Fibroblast of skin of left biceps (primary cell): ENCODE results near the gene NUB1.

Source experiments
- DNase-seq, 2 experiments: peaks; one replicate each; pipeline ENCODE4 v3.0.0-alpha.2; 2013; ENCODE audit warnings: low read depth in 2 of 2

The NUB1 gene

GRCh38 chr7:151389096-151389767 is 47.6 kb downstream of the NUB1 start:
- no peak for DNase-seq

DNA sequence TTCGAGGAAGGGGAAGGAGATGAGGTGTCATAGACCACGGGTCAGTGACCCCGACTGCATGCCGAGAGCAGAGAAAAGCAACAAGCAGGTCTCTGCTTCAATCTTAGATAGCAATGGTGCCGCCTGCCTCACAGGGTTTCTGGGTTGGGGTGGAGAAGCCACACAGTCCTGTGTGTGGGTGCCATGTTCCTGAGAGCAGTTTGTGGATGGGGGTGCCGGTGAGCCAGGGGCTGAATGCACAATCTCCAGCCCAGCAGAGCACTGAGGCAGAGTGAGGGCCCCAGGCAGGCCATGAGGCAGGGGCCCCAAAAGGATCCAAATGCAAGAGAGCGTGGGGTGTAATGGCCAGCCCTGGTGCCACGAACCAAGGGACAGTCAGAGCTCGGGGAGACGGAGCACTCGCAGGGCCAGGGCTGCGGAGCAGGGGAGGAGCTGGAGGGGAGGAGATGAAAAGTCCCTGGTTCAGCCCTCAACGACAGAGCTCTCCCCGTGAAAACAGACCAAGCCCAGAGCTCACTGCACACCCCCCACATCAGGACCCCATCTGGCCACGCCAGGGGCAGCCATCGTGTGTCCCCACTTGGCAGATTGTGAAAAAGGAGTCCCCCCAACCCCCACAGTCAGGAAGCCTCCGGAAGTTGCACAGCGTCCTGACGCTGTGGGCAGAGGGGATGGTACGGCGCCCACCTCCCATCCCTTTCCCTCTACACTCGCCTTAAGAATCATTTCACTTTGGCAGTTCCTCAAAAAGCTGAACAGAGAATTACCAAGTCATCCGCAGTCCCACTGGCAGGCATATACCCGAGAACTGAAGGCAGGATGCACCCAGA is 48.4 kb downstream of the NUB1 start:
- no peak for DNase-seq

DNA sequence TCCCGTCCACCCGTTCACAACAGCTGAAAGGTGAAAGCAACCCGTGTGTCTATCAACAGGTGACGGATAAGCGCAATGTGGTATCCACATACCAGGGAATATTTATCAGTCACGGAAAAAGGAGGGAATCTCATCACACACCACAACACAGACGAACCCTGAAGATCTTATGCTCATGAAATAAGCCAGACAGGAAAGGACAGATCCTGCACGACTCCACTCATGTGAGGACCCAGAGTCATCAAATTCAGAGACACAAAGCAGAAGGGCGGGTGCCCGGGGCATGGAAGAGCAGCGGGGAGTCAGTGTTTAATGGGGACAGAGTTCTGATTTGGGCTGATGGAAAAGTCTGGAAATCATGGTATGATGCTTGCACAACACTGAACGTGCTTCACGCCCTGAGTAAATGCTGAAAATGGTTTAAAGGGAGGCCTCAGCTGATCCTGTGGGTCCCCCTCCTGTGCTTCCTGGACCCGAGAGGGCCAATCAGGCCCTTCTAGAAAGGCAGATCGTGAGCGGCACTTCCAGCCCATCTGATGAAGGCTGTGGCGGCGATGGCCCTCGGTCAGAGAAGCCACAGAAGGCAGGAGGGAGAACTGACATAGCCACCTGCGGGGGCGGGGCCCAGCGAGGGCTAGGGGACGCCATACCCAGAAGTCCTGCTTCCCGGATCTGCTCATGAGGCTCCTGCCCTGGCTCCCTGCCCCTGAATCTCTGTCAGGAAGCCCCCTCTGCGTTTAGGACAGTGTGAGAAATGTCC is 49.2 kb downstream of the NUB1 start:
- DNase-seq = no peak

DNA sequence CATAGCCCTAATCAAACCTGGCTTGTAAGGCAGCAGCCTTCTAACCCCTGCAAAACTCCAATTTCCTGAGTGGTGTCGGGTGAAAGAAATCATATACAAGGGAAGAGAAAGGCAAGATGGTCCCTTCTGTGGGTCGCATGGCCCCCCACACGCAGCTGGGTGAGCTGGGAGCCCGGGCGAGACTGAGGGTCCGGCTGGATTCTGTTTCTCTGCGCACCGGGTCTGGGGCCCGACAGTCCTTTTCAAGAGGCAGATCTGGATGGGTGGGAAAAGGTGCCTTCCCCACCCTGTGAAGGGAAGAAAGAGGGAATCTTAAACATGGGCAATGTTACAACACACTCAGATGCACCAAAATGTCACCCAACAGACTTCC is 49.7 kb downstream of the NUB1 start:
- no peak for DNase-seq

DNA sequence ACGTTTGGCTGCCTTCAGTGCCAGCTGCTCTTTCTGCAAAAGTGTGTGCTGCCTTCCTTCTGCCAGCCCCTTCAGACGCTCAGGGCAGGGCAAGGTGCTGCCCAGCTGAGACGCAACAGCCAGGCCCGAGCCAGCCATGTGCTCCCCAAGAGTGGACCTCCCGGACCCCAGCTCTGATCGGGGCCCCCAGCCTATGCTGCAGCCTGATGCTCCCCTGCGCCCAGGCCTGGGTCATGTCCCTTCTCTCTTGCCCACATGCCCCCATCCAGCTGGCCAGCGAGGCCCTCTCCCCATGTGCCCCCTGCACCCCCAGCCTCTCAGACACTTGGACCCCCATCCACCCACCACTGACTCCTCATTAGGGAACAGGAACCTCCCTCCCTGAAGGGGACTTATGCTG is 50.4 kb downstream of the NUB1 start:
- DNase-seq = no peak

DNA sequence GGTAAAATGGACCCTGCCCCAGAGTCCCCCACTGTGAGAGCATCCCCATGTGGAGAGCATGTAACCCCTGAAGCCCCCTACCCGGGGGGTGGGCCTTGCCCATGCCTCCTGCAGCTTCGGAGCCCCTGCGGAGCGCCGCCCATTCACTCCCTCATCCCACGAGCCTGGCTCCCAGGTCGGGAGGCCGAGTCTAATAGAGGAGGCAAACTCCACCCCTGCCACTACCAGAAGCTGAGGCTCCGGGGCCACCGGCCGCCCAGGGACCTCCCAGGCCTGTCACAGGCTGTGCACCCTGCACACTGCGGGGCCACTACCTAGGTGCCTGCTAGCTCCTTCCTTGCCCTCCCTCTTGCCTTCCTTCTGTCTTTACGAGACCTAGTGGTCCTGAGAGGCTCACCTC is 50.8 kb downstream of the NUB1 start:
- no peak for DNase-seq

GRCh38 chr7:151393031-151393977 is 51.7 kb downstream of the NUB1 start:
- no peak for DNase-seq

DNA sequence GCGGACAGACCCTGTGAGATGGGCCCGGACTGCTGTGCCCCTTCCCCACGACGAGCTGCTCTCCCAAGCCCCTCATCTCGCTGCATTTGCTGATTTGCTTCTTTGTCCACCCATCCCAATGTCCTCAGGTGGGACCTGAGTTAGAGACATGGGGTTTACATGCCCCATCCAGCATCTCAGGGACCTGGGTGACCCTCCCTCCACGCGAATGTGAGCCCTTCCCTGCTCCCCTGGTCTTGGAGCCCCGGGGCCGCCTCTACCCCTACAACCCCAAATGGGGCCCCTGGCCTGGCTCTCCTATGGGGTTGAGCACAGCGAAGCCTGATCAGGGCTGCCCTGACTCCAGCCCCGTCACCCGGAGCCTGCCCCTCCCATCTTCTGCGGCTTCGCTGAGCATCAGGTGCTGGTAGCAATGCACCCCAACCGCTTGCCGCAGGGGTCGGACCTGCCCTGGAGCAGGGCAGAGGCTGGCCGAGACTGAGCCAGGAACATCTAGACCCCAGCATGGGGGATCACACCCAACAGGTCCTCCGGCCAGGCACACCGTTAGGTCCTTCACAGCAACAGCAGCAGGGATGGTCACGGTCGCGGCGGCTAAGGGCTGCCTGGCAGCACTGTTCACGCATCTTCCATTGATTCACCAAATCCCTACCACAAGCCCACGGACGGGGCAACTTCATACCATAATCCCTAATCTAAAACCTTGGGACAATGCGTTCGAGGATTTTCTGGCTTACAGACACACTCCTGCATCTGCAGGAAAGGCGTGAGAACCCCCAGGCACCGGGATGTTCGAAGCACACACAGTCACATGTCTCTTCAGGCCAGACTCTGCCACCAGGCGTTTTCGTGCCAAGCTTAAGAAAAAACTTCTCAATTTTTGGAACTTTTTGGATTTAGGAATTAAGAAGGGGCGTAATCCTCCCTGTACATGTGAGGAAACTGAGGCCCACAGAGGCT is 52.7 kb downstream of the NUB1 start:
- DNase-seq = no peak

- no peak for DNase-seq
Observed at GRCh38 chr7:151395036-151395367, 53.4 kb downstream of the NUB1 start.

- no peak for DNase-seq
Observed at GRCh38 chr7:151396328-151396970, 54.8 kb downstream of the NUB1 start.

DNA sequence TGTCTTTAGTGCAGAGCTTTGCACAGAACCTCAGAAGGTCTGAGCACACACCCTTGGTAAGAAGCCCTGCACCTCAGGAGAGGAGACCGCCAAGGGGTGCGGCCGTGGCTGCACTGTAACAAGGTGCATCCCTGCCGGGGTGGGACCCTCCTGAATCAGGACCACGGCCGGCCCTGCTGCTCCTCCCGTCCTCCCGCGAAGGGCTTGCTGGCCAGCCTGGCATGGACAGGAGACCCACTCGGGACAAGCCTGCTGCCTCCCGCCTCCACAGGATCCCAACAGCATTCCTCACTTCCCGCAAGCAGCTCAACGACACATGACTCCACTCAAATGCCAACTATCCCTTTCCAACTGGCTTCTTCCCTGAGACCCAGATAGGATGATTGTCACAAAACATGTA is 55.4 kb downstream of the NUB1 start:
- no peak for DNase-seq

- DNase-seq = no peak
Observed at GRCh38 chr7:151398446-151399304, 57.1 kb downstream of the NUB1 start.

DNA sequence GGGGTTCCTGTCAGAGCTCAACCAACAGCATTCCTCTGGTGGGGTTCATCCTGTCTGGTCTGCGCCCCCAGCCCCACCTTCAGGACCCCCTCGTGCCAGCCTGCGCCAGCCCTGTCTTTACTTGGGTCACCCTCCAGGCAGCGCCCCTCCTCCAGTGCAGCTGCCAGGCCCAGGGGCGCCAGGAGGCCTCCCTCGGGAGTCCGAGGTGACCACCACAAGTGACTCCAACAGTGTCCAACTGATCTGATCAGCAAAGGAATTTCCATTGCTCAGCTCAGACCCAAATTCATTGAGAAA is 57.6 kb downstream of the NUB1 start:
- no peak for DNase-seq

GRCh38 chr7:151399906-151400305 is 58.3 kb downstream of the NUB1 start:
- no peak for DNase-seq

DNA sequence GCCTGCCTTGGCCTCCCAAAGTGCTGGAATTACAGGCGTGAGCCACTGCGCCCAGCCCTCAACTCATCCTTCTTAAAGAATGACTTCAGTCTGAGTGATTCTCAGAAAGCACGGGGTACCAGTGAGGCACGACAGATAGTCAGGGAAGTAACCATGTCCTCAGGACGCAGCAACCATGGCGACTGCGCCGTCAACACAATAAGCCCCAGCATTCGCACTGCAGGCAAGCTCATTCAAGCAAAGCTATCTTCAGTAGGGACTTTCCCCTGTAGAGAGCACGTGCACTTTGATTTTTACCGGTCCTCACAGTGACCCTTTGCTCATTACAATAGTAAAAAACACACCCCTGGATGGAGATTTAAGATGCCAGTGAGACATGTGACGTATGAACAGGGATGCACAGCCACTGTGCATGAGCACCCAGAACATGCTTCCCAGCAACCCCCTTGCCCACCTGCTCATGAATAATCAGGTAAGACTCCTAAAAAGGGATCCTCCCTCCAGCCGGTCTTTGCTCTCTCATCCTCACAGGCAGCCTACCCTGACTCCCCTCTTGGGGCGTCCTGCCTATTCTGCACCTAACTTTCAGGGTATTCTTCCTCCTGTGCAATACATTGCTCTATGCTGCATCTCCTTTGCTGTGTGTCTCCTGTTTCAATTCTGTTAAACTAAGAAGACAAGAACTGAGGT is 59.2 kb downstream of the NUB1 start:
- DNase-seq = no peak

- no peak for DNase-seq
Observed at GRCh38 chr7:151402029-151402835, 60.6 kb downstream of the NUB1 start.

- DNase-seq = no peak
Observed at GRCh38 chr7:151403764-151404163, 62.2 kb downstream of the NUB1 start.
